CD4-positive, CD25-positive, alpha-beta regulatory T cell (primary cell): ENCODE data around the gene CST9L. TPM values are rescaled to one million over a fixed set of nuclear protein-coding genes. Genes with fewer than 3 reads are reported as not detected.
"Not testable (repeated sequence)": the region's sequence is repeated elsewhere in the genome, so short reads cannot be mapped to it uniquely, and the experiment has no call there.

Experiments
- ATAC-seq, 2 donors: fragments of 150-1000 bp; cut with Tn5 transposase; one replicate each; pipeline ENCODE4 v1.10.0; 2021; ENCODE audit warnings: low read depth in 2 of 2, moderate number of reproducible peaks in 2 of 2, moderate library complexity in 1 of 2
- DNase-seq, 3 donors: peaks; one replicate each; pipeline versions ENCODE4 v3.0.0 to v3.0.0-alpha.2; 2012 to 2022; ENCODE audit warnings: mixed read lengths in 1 of 3
- H3K27ac ChIP-seq: one replicate; pipeline ENCODE4 v1.7.0; 2013; ENCODE audit warnings: mild to moderate bottlenecking, low read length; ENCODE audit not compliant: insufficient read depth, poor library complexity, severe bottlenecking
- H3K27me3 ChIP-seq: one replicate; pipeline ENCODE4 v1.7.0; 2013; ENCODE audit warnings: low read length; ENCODE audit not compliant: control insufficient read depth, insufficient read depth
- H3K36me3 ChIP-seq: one replicate; pipeline ENCODE4 v1.7.0; 2013; ENCODE audit warnings: mild to moderate bottlenecking, low read length, moderate library complexity; ENCODE audit not compliant: control insufficient read depth, insufficient read depth
- H3K4me1 ChIP-seq: 2 replicates; pipeline ENCODE4 v1.7.0; 2013; ENCODE audit warnings: mild to moderate bottlenecking, low read length; ENCODE audit not compliant: insufficient read depth, control insufficient read depth, poor library complexity, severe bottlenecking
- H3K4me3 ChIP-seq: one replicate; pipeline ENCODE4 v1.7.0; 2013; ENCODE audit warnings: low read depth, mild to moderate bottlenecking, low read length, moderate library complexity
- H3K9me3 ChIP-seq, 2 experiments: 1 replicate in 1 of 2; 2 replicates in 1 of 2; pipeline ENCODE4 v1.7.0; 2013; ENCODE audit warnings: low read length in 2 of 2, mild to moderate bottlenecking in 1 of 2, moderate library complexity in 1 of 2; ENCODE audit not compliant: control insufficient read depth in 2 of 2
- H3K27ac Mint-ChIP-seq, 3 donors: one replicate each; pipeline ENCODE4 v1.8.0; 2020 to 2022; ENCODE audit warnings: mild to moderate bottlenecking in 3 of 3, mixed read lengths in 3 of 3, moderate library complexity in 2 of 3
- H3K27me3 Mint-ChIP-seq: one replicate; pipeline ENCODE4 v1.8.0; 2022; ENCODE audit warnings: mild to moderate bottlenecking, mixed read lengths
- H3K36me3 Mint-ChIP-seq: one replicate; pipeline ENCODE4 v1.8.0; 2020; ENCODE audit warnings: mixed read lengths
- H3K4me1 Mint-ChIP-seq, 4 donors: one replicate each; pipeline ENCODE4 v1.8.0; 2020 to 2022; ENCODE audit warnings: mixed read lengths in 4 of 4, mild to moderate bottlenecking in 1 of 4
- H3K4me3 Mint-ChIP-seq, 4 donors: one replicate each; pipeline ENCODE4 v1.8.0; 2020 to 2022; ENCODE audit warnings: mild to moderate bottlenecking in 4 of 4, mixed read lengths in 4 of 4, moderate library complexity in 3 of 4
- H3K9me3 Mint-ChIP-seq, 7 donors: one replicate each; pipeline ENCODE4 v1.8.0; 2020 to 2022; ENCODE audit warnings: mixed read lengths in 7 of 7, mild to moderate bottlenecking in 3 of 7, moderate library complexity in 2 of 7
- polyA plus RNA-seq, 4 donors: library from polyadenylated mRNA; unstranded; fragments of 300-500 nt; fragmentation: Illumina TruSeq; gene quantifications; one replicate each; pipeline ENCODE4 v1.2.3, GENCODE V29; 2021
- total RNA-seq: library from RNA; stranded (reverse); gene quantifications from one replicate; pipeline ENCODE4 v1.2.3, GENCODE V29; 2022

Gene CST9L
- total and polyA plus RNA-seq, 5 donors from 2014 or later = not detected

DNA sequence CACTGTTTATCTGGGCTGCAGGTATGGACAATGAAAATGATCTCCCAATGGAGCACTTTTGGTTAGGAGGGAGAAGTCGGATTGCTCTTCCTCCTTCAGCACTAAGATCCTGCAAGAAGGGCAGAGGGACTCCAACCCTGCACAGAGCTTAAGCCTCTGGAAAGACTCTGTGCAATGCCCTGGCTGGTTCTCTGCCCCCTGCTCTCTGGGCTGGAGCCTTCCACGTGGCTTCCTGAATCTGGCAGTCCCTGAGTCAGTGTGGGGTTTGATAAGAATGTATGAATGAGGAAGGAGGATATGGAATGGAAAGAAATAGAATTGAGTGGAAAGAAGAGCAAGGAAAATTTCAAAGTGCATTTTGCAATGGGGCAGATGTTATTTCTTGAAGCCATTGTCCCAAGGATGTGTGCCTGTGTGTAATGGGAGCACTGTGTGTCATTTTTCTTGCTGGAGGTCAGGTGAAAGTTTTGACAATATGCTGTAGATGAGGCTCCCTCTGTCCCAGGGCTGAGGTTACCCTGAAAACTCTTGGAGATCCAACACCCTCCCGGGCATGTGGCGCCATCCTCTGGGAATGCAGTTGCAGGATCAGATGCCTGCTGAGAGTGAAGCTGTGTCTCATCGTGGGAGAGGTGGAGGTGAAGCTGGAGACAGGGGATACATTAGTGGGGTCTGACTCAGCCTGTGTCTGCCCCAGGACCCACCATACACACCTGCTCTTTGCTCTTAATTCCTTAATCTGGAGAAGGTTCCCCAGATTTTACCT lies 16.3 kb upstream of the CST9L start:
- Mint-ChIP-seq H3K4me1 (no peaks in the 10 kb centered on the region), H3K27me3 (no peaks in the 10 kb centered on the region), H3K9me3 (peaks cover 0 to 4% (median 3%) of the 10 kb centered on the region in 7 donors), H3K4me3 (no peak overlapping the region), H3K36me3 (no peaks in the 10 kb centered on the region), H3K27ac (no peak overlapping the region)
- no peak overlapping the region for H3K4me3 ChIP-seq
- no peaks in the 10 kb centered on the region for H3K4me1 ChIP-seq
- ATAC-seq (no peak), DNase-seq (no peak)
- no peaks in the 10 kb centered on the region for H3K27me3 ChIP-seq
- no peaks in the 10 kb centered on the region for H3K9me3 ChIP-seq
- no peaks in the 10 kb centered on the region for H3K36me3 ChIP-seq
- no peak overlapping the region for H3K27ac ChIP-seq

- Mint-ChIP-seq H3K27me3 (no peaks in the 10 kb centered on the region), H3K4me3 (no peak overlapping the region), H3K4me1 (no peaks in the 10 kb centered on the region), H3K9me3 (peaks cover 0 to 4% (median 3%) of the 10 kb centered on the region in 7 donors), H3K27ac (no peak overlapping the region), H3K36me3 (no peaks in the 10 kb centered on the region)
- Histone ChIP-seq H3K27ac (no peak overlapping the region), H3K27me3 (no peaks in the 10 kb centered on the region), H3K4me1 (no peaks in the 10 kb centered on the region), H3K9me3 (no peaks in the 10 kb centered on the region), H3K4me3 (no peak overlapping the region), H3K36me3 (no peaks in the 10 kb centered on the region)
- no peak for DNase-seq
- ATAC-seq = no peak
Measured at GRCh38 chr20:23583526-23583925, 15.2 kb upstream of the CST9L start.

- H3K4me3 Mint-ChIP-seq = no peak overlapping the region
- no peak overlapping the region for H3K4me3 ChIP-seq
- H3K4me1 ChIP-seq = no peaks in the 10 kb centered on the region
- ATAC-seq (no peak), DNase-seq (no peak)
- no peak overlapping the region for H3K27ac Mint-ChIP-seq
- H3K9me3 ChIP-seq = no peaks in the 10 kb centered on the region
- H3K4me1 Mint-ChIP-seq = no peaks in the 10 kb centered on the region
- H3K27ac ChIP-seq = no peak overlapping the region
- H3K9me3 Mint-ChIP-seq = peaks cover 0 to 4% (median 3%) of the 10 kb centered on the region in 7 donors
- H3K27me3 Mint-ChIP-seq = no peaks in the 10 kb centered on the region
- H3K36me3 ChIP-seq = no peaks in the 10 kb centered on the region
- H3K27me3 ChIP-seq = no peaks in the 10 kb centered on the region
- no peaks in the 10 kb centered on the region for H3K36me3 Mint-ChIP-seq
Measured at GRCh38 chr20:23582293-23582692, 14.0 kb upstream of the CST9L start.

GRCh38 chr20:23581833-23582232 lies 13.5 kb upstream of the CST9L start:
- not testable (repeated sequence) for H3K9me3 Mint-ChIP-seq, H3K4me3 Mint-ChIP-seq, H3K36me3 ChIP-seq, H3K4me3 ChIP-seq, DNase-seq, ATAC-seq, H3K27ac ChIP-seq, H3K9me3 ChIP-seq, H3K4me1 Mint-ChIP-seq, H3K27me3 ChIP-seq, H3K4me1 ChIP-seq, H3K27me3 Mint-ChIP-seq, H3K27ac Mint-ChIP-seq, H3K36me3 Mint-ChIP-seq

DNA sequence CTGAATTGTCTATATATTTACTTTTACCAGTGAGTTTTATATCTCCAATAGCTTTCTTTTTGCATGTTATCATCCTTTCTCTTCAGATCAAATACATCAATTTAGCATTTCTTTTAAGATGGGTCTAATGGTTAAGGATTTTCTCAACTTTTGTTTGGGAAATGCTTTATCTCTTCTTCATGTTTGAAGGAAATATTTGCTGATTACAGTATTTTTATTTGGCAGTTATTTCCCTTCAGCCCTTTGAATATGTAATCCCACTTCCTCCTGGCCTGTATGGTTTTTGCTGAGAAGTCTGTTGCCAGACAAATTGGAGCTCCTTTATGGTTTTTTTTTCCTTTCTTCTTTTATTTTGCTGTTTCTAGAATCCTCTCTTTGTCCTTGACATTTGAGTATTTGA lies 6.7 kb upstream of the CST9L start:
- H3K27me3 Mint-ChIP-seq = peaks cover 18% of the 10 kb centered on the region
- no peak for DNase-seq
- H3K4me3 Mint-ChIP-seq = no peak overlapping the region
- H3K27ac ChIP-seq = no peak overlapping the region
- no peaks in the 10 kb centered on the region for H3K36me3 Mint-ChIP-seq
- no peak overlapping the region for H3K27ac Mint-ChIP-seq
- peaks cover 1% of the 10 kb centered on the region for H3K27me3 ChIP-seq
- no peaks in the 10 kb centered on the region for H3K9me3 ChIP-seq
- no peaks in the 10 kb centered on the region for H3K4me1 Mint-ChIP-seq
- no peak for ATAC-seq
- H3K4me1 ChIP-seq = no peaks in the 10 kb centered on the region
- no peak overlapping the region for H3K4me3 ChIP-seq
- H3K9me3 Mint-ChIP-seq = peaks cover 0 to 1% (median 0%) of the 10 kb centered on the region in 7 donors
- H3K36me3 ChIP-seq = no peaks in the 10 kb centered on the region

GRCh38 chr20:23570178-23570760 lies 2.0 kb upstream of the CST9L start:
- Mint-ChIP-seq H3K4me1 (no peaks in the 10 kb centered on the region), H3K4me3 (no peak overlapping the region), H3K27ac (no peak overlapping the region), H3K9me3 (peaks cover 0 to 1% (median 0%) of the 10 kb centered on the region in 7 donors), H3K36me3 (no peaks in the 10 kb centered on the region), H3K27me3 (peaks cover 14% of the 10 kb centered on the region)
- no peak for DNase-seq
- no peaks in the 10 kb centered on the region for H3K9me3 ChIP-seq
- ATAC-seq = no peak
- no peaks in the 10 kb centered on the region for H3K4me1 ChIP-seq
- no peaks in the 10 kb centered on the region for H3K36me3 ChIP-seq
- H3K27me3 ChIP-seq = no peaks in the 10 kb centered on the region
- no peak overlapping the region for H3K4me3 ChIP-seq
- H3K27ac ChIP-seq = no peak overlapping the region

DNA sequence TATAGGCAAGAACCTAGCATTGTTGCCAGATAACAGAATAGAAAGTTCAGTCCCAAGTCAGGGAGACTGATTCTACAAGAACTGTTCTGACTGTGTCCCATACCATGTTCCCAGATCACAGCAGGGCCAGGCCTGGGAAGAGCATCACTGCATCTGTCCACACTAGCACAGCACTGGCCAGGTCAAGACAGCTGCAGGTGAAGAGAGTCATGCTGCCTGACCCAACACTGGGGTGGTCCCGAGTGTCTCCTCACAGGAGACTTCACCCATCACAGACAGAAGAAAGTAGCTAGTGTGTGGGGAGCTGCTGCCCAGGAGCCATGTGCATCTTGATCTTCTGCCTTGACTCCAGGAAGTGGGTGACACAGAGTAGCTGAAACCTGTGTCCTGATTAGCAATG lies 1.3 kb upstream of the CST9L start:
- H3K4me3 ChIP-seq = no peak overlapping the region
- Mint-ChIP-seq H3K36me3 (no peaks in the 10 kb centered on the region), H3K9me3 (peaks cover 0 to 1% (median 0%) of the 10 kb centered on the region in 7 donors), H3K4me3 (no peak overlapping the region), H3K27me3 (peaks cover 14% of the 10 kb centered on the region), H3K4me1 (no peaks in the 10 kb centered on the region), H3K27ac (no peak overlapping the region)
- no peaks in the 10 kb centered on the region for H3K9me3 ChIP-seq
- no peaks in the 10 kb centered on the region for H3K27me3 ChIP-seq
- H3K27ac ChIP-seq = no peak overlapping the region
- no peaks in the 10 kb centered on the region for H3K36me3 ChIP-seq
- DNase-seq (no peak), ATAC-seq (no peak)
- H3K4me1 ChIP-seq = no peaks in the 10 kb centered on the region

DNA sequence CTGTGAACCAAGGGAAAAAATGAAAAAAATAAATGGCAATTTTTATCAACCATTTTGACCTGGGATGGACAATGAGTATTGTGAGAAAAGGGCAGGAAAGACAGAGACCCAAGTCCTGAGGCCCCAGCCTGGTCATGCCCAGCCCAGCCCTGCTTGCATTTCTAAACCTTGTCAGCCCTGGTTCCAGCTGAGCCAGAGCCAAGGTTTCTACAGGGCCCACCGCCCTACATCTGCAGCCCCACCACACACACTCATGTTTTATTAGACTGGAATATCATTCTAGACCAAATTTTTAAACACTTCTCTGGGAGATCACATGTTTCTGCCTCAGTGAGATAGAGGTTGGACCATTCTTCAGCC lies 667 bp upstream of the CST9L start:
- no peaks in the 10 kb centered on the region for H3K4me1 Mint-ChIP-seq
- H3K4me3 Mint-ChIP-seq = no peak overlapping the region
- no peaks in the 10 kb centered on the region for H3K9me3 ChIP-seq
- no peak overlapping the region for H3K4me3 ChIP-seq
- no peaks in the 10 kb centered on the region for H3K9me3 Mint-ChIP-seq
- no peak overlapping the region for H3K27ac ChIP-seq
- H3K27ac Mint-ChIP-seq = no peak overlapping the region
- DNase-seq = no peak
- H3K36me3 Mint-ChIP-seq = no peaks in the 10 kb centered on the region
- ATAC-seq = no peak
- no peaks in the 10 kb centered on the region for H3K36me3 ChIP-seq
- H3K4me1 ChIP-seq = no peaks in the 10 kb centered on the region
- peaks cover 14% of the 10 kb centered on the region for H3K27me3 Mint-ChIP-seq
- no peaks in the 10 kb centered on the region for H3K27me3 ChIP-seq
